Measurements from ENCODE around the gene SRSF10. TPM values are rescaled to one million over a fixed set of nuclear protein-coding genes. Genes with fewer than 3 reads are reported as not detected.

Gene SRSF10
- total RNA-seq, 1 experiment from 2014 or later, result 142 TPM

- BruUV-seq (replicated peaks), result no TSS peak
- intact Hi-C loops (cut with micrococcal nuclease), result no loop called here
- Histone ChIP-seq H4K20me1 (ENCODE audit: insufficient read depth) (no peaks in the 10 kb centered on the region), H3K4me1 (ENCODE audit: control insufficient read depth in 1 of 2, insufficient read depth in 2 of 2, low read length in 2 of 2) (peaks cover 20 to 35% of the 10 kb centered on the region in 2 experiments), H3K27ac (ENCODE audit: low read depth, low read length) (peak within 1 kb of the TSS; percentile 94), H3K9ac (ENCODE audit: low read length) (peak within 1 kb of the TSS; percentile 99), H3K79me2 (ENCODE audit: insufficient read depth, low read length) (peaks cover 31% of the 10 kb centered on the region), H3K4me3 (replicated peaks in 1 of 2; ENCODE audit: low read depth in 1 of 2, low read length in 2 of 2) (peak within 1 kb of the TSS; percentile 86 to 97), H3K27me3 (ENCODE audit: insufficient read depth, low read length) (no peaks in the 10 kb centered on the region), H2AFZ (ENCODE audit: low read depth, low read length, poor library complexity, severe bottlenecking) (no peak within 1 kb of the TSS), H3K4me2 (ENCODE audit: low read length) (peak within 1 kb of the TSS; percentile 94), H3K9me3 (ENCODE audit: control insufficient read depth in 1 of 2, insufficient read depth in 1 of 2, low read depth in 1 of 2, low read length in 2 of 2) (no peaks in the 10 kb centered on the region), H3K36me3 (ENCODE audit: control insufficient read depth in 1 of 2, insufficient read depth in 2 of 2, low read length in 2 of 2) (peaks cover 11 to 14% of the 10 kb centered on the region in 2 experiments), H3K9me2 (ENCODE audit: insufficient read depth) (no peaks in the 10 kb centered on the region)
- ATAC-seq, result peak; percentile 92
- ChIA-PET POLR2A (interaction anchor here (0.8 to 1.8 kb wide), 4 partner anchors 9 to 397 kb away, joined by 3 to 6 read pairs (median 3); no protein-coding TSS in a partner anchor), RAD21 (ENCODE audit: low non-redundant PET in 1 of 2, low total read pairs in 2 of 2, uncharacterized antibody in 2 of 2, unreplicated experiment in 2 of 2) (no interaction called here), CTCF (no interaction called here)
- DNase-seq (ENCODE audit: low read depth, low spot score), result peak; percentile 86
- no peak for TF ChIP-seq CBX3 (IDR thresholded peaks at IDR 0.05; ENCODE audit: low read depth)
- peak; percentile 53; the same call in 1 of the 2 replicates for TF ChIP-seq ZFX (IDR thresholded peaks at IDR 0.05)
- TF ChIP-seq REST (IDR thresholded peaks at IDR 0.05; ENCODE audit: low read depth), result no peak
- TF ChIP-seq CTCF (IDR thresholded peaks at IDR 0.05 in 2 of 3, conservative IDR thresholded peaks at IDR 0.05 in 1 of 3; ENCODE audit: borderline replicate concordance in 1 of 3, insufficient read depth in 1 of 3, low read depth in 2 of 3, low read length in 2 of 3), result no peak
- TF ChIP-seq SRF (IDR thresholded peaks at IDR 0.05; ENCODE audit: low read depth), result no peak
- peak; percentile 44 for TF ChIP-seq JUND (IDR thresholded peaks at IDR 0.05)
- TF ChIP-seq SP1 (IDR thresholded peaks at IDR 0.05; ENCODE audit: low read depth), result peak; percentile 87
- TF ChIP-seq SIN3A (IDR thresholded peaks at IDR 0.05; ENCODE audit: low read depth), result peak; percentile 77
- no peak for TF ChIP-seq EZH2 (IDR thresholded peaks at IDR 0.05)
- TF ChIP-seq RAD21 (IDR thresholded peaks at IDR 0.05; ENCODE audit: low read depth), result no peak
- no peak; the same call in 1 of the 2 replicates for TF ChIP-seq MAX (IDR thresholded peaks at IDR 0.05)
- TF ChIP-seq CEBPB (IDR thresholded peaks at IDR 0.05; ENCODE audit: low read depth), result no peak
- TF ChIP-seq YY1 (IDR thresholded peaks at IDR 0.05; ENCODE audit: extremely low read depth, insufficient replicate concordance, low read depth, low read length), result peak; percentile 94
- TF ChIP-seq ELF1 (IDR thresholded peaks at IDR 0.05; ENCODE audit: borderline replicate concordance, low read depth), result no peak; the same call in 1 of the 2 replicates
- TF ChIP-seq EZH2phosphoT487 (IDR thresholded peaks at IDR 0.05; ENCODE audit: borderline replicate concordance), result no peak
- peak; percentile 84 for TF ChIP-seq EGR1 (IDR thresholded peaks at IDR 0.05; ENCODE audit: low read depth)
- no peak for TF ChIP-seq TCF7L2 (IDR thresholded peaks at IDR 0.05; ENCODE audit: borderline replicate concordance, extremely low read depth, insufficient read depth, insufficient read length)
- TF ChIP-seq ZBTB33 (IDR thresholded peaks at IDR 0.05; ENCODE audit: extremely low read depth, insufficient replicate concordance, low read length), result no peak
- no peak for TF ChIP-seq FOSL1 (IDR thresholded peaks at IDR 0.05; ENCODE audit: low read depth)
Observed at GRCh38 chr1:23959461-23960290, 20.5 kb downstream of the SRSF10 start, which contains the start of gene PNRC2. PNRC2 (plus strand) TSS chr1:23959828; CDS start chr1:23961458, 1,630 bp downstream.
